CD4-positive, alpha-beta T cell treated with Interleukin-21 for 1 hour (primary cell): ENCODE results near the gene RPS19.
A peak's percentile ranks its signal among the peaks of the same experiment; 100 is the strongest.

ENCODE experiments used
- DNase-seq: peaks from one replicate; pipeline ENCODE4 v3.0.0-alpha.2; 2020

Gene RPS19

GRCh38 chr19:41879670-41880328, 19.7 kb downstream of the RPS19 start:
- no peak for DNase-seq

DNA sequence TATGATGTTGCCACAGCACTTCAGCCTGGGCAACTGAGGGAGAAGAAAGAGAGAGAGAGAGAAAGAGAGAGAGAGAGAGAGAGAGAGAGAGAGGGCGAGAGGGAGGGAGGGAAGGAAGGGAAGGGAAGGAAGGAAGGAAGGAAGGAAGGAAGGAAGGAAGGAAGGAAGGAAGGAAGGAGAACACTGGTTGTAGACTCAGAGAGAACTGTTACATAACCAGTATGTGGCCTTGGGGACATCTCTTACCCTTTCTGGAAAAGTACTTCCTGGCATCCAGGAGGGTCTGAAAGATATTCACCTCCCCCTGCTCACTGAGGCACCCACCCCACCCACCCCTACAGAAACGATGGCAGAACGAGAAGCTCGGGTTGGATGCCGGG, 20.3 kb downstream of the RPS19 start:
- no peak for DNase-seq

DNA sequence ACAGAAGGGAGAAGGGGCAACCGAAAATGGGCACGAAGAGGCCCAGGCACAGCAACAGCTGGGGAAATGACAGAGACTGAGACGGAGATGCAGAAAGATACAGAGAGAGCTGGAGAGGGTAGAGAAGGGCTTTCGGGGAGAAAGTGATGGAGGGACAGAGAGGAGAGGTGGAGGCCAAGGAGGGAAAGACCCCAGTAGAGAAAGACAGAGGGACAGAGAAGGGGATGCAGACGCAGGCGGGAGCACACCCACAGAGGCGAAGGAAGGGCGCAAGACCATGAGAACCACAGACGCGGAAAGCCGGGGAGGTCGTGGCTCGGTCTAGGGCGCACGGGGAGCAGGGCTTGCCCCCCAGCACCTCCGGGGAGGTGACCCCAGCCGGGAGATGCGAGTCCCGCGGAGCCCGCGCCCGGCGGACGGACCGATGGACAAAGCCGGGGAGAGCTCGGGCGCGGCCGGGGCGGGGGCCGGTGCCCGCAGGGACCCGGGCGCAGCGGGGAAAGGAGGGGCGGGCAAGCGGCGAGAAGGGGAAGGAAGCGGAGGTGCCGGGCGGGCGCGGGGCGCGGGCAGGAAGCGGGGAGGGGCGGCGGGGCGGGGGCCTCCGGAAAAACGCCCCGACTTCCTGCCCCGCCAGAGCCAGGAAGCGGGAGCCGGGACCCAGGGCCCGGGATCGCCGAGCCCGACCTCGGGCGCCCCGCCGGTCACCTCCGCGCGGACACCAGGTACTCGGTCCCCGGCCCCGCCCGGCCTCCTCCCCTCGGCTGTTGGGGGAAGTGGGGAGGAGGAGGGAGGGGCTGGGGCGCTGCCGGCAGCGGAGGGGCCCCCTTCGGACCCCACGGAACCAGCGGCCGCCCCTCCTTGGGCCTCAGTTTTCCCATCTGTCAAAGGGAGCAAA, 22.8 kb downstream of the RPS19 start, which contains the start of gene ARHGEF1:
ARHGEF1 (plus strand) TSS at position 617 of the 895 bp plus-strand sequence. CDS start 4,899 bp downstream, outside the sequence.
- peak; percentile 61 for DNase-seq

DNA sequence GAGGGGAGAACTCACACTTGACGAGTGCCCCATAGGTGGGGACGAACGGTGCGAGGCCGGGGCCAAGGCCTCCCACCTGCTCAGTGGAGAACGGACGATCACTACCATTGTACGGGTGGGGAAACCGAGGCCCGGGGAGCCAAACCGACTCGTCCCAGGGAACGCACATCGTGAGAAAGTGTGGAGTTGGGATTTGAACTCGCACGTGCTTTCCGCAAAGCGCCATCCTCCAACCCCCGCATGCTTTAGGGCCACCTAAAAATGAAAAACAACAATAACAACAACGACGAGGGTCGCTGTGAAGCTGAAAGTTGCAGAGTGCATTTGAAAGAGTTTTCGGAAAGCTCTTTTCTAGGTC, 23.4 kb downstream of the RPS19 start:
- DNase-seq = no peak

GRCh38 chr19:41883821-41884733, 24.0 kb downstream of the RPS19 start:
- peak; percentile 92 for DNase-seq

- peak; percentile 80 for DNase-seq
Measured at GRCh38 chr19:41886761-41887710, 27.0 kb downstream of the RPS19 start.

GRCh38 chr19:41887711-41888382, 27.8 kb downstream of the RPS19 start:
- peak; percentile 82 for DNase-seq

DNA sequence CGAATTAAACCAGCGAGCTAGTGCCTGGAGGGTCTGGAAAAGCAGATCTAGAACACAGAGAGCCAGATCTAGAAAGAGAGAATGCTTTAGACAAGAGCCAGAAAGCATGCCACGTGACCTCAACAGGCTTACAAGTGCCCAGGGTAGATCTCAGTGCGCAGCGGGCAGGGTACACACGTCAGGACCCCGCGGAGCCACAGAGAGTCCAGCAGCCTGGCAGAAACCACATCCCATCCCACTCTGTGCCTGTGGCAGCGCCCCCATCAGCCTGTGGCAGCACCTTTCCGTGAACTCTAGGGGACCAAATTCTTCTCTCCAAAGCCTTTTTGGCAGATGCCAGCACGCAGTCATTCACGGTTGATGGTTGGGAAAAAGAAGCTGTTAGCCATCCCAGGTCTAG, 28.9 kb downstream of the RPS19 start:
- DNase-seq = no peak

- DNase-seq = no peak
Measured at GRCh38 chr19:41889896-41890295, 29.8 kb downstream of the RPS19 start.

GRCh38 chr19:41890936-41891335, 30.9 kb downstream of the RPS19 start:
- DNase-seq = no peak

- no peak for DNase-seq
Measured at GRCh38 chr19:41892173-41892902, 32.3 kb downstream of the RPS19 start.

GRCh38 chr19:41893899-41894298, 33.8 kb downstream of the RPS19 start:
- no peak for DNase-seq

- DNase-seq = no peak
Measured at GRCh38 chr19:41894350-41894749, 34.3 kb downstream of the RPS19 start.

DNA sequence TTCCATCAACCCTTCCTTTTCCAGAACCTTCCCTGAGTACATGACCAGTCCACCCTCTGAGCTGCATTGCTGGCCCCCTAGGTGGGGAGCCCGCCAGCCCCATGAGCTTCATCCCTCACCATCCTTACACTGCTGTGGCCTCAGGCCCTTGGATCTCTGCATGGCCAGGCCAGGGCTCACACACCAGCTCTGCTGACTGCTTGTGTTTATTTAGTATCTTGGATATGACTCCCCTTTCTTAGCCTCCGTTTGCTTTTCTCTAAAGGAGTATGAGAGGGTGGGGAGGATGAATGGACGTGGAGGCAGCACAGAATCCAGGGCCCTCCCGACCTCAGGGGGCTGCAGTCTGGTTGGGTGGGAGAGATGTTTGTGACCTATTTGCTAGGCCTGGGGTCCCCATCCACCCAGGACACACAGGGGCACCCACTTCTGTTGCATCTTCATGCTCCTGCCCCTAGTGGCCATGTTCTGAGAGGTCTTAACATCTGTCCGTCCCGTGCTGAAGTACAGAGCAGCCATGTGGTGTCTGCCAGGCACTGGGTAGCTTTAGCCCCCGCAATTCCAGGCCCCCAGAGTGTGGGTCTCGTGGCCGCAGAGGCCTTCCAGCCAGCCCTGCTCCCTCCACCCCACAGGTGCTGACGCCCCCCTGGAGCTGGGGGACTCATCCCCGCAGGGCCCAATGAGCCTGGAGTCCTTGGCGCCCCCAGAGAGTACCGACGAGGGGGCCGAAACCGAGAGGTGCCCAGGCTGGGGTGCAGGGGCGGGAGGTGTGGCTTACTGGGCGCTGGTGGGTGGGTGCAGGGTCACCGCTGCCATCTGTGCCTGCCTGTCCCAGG, 35.9 kb downstream of the RPS19 start:
- DNase-seq = no peak

- no peak for DNase-seq
Measured at GRCh38 chr19:41896581-41896942, 36.5 kb downstream of the RPS19 start.

DNA sequence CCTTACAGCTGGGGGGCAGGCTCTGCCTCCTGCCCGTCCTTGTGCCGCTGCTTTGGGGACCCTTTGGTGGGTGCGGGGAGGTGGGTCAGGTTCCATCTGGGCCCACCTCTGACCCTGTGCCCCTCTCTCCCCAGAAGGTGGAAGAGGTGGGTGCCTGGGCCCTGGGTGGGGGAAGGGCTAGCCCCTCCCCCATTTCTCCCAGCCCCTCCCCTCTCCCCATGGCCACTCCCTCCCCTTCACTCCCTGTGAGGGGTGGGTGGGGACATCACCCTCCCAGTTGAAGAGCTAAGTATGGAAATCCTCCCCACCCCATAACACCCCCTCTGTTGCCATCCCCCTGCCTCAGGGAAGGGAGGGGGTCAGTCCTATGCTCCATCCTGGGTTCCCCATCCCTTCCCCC, 37.1 kb downstream of the RPS19 start:
- no peak for DNase-seq

GRCh38 chr19:41897820-41898219, 37.8 kb downstream of the RPS19 start:
- no peak for DNase-seq

- DNase-seq = no peak
Measured at GRCh38 chr19:41898235-41898634, 38.2 kb downstream of the RPS19 start.

DNA sequence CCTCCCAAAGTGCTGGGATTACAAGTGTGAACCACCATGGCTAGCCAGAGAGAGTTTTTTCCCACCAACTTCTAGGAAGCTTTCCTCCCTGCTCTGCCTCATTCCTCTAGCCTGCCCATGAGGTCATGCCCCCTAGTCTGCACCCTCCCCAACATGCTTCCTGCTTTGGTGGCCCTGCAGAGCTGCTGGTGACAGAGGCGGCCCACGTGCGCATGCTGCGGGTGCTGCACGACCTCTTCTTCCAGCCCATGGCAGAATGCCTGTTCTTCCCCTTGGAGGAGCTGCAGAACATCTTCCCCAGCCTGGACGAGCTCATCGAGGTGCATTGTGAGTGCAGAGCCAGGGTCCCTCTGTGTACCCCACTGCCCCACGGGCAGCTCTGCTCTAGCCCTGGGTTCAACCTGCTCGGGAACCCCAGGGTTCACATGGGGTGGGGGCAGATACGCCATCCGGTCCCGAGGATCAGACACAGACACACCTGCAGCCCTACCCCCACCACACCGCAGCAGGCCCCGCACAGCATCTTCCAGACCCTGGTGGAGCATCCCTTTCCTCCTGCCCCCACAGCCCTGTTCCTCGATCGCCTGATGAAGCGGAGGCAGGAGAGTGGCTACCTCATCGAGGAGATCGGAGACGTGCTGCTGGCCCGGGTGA, 41.8 kb downstream of the RPS19 start:
- no peak for DNase-seq
